Tibial nerve (tissue), 4 donors: ENCODE results near the gene SCAF1. TPM values are rescaled to one million over a fixed set of nuclear protein-coding genes. Genes with fewer than 3 reads are reported as not detected.

Source experiments
- DNase-seq, 2 donors: peaks; one replicate each; pipeline ENCODE4 v3.0.0-alpha.2; 2019; ENCODE audit warnings: low spot score in 2 of 2
- H3K27ac ChIP-seq, 4 donors: fragments of 200-600 bp; sonication (generic) in 3 of 4; one replicate each; pipeline ENCODE4 v1.5.1; 2017 to 2019; ENCODE audit warnings: mild to moderate bottlenecking in 1 of 4
- H3K27me3 ChIP-seq, 2 donors: fragments of 200-600 bp; sonication (generic) in 1 of 2; one replicate each; pipeline versions ENCODE4 v1.5.1 to v1.6.0; 2017 to 2019
- H3K36me3 ChIP-seq, 3 donors: fragments of 200-600 bp; sonication (generic); one replicate each; pipeline ENCODE4 v1.5.1; 2018 to 2019
- H3K4me1 ChIP-seq, 4 donors: fragments of 200-600 bp; sonication (generic) in 3 of 4; one replicate each; pipeline ENCODE4 v1.5.1; 2017 to 2019
- H3K4me3 ChIP-seq, 4 donors: fragments of 200-600 bp; sonication (generic) in 3 of 4; one replicate each; pipeline ENCODE4 v1.5.1; 2017 to 2019; ENCODE audit warnings: mild to moderate bottlenecking in 1 of 4, moderate library complexity in 1 of 4
- H3K9me3 ChIP-seq, 4 donors: fragments of 200-600 bp; sonication (generic) in 3 of 4; one replicate each; pipeline ENCODE4 v1.5.1; 2017 to 2019
- EP300 ChIP-seq, 2 donors: sonication (generic); formaldehyde crosslinking; IDR thresholded peaks; one replicate each; pipeline ENCODE4 v1.6.1; 2017; ENCODE audit warnings: antibody characterized with exemption in 2 of 2, mild to moderate bottlenecking in 1 of 2
- POLR2A ChIP-seq, 2 donors: fragments of 450-650 bp; IDR thresholded peaks; one replicate each; pipeline ENCODE4 v1.6.1; 2017; ENCODE audit warnings: antibody characterized with exemption in 2 of 2, mild to moderate bottlenecking in 2 of 2, moderate library complexity in 2 of 2
- WGBS, 2 donors: methylation state at CpG; one replicate each; pipeline ENCODE4 v1.1.5; 2018; 5-methylcytosine and 5-hydroxymethylcytosine counted together
- total RNA-seq, 4 donors: library from RNA; depleted of rRNA; stranded (reverse); fragments of >200 nt; gene quantifications; one replicate each; pipeline ENCODE4 v1.1.0, GENCODE V29; 2016
- TF ChIP-seq, protein P1 (sequence below), 5 experiments: fragments of 200-600 bp in 3 of 5; fragments of 450-650 bp in 2 of 5; sonication (generic) in 3 of 5; IDR thresholded peaks; one replicate each; pipeline ENCODE4 v1.5.1; 2016 to 2019; ENCODE audit warnings: antibody characterized with exemption in 5 of 5, mild to moderate bottlenecking in 3 of 5, moderate library complexity in 2 of 5

Gene SCAF1
- total RNA-seq, 4 donors from 2014 or later: 20.1 to 53.7 (median 31.1) TPM

- Histone ChIP-seq H3K9me3 (no peaks in the 10 kb centered on the region), H3K36me3 (peaks cover 2 to 93% (median 50%) of the 10 kb centered on the region in 3 donors), H3K4me1 (peaks cover 0 to 9% (median 4%) of the 10 kb centered on the region in 4 donors), H3K4me3 (no peak overlapping the region), H3K27ac (no peak overlapping the region), H3K27me3 (no peaks in the 10 kb centered on the region)
- no peak for DNase-seq
- 90 to 98% methylated on average over 12 of the region's 12 CpGs for WGBS, 2 donors
- TF ChIP-seq EP300 (IDR thresholded peaks at IDR 0.05): no peak
- TF ChIP-seq, protein P1, sequence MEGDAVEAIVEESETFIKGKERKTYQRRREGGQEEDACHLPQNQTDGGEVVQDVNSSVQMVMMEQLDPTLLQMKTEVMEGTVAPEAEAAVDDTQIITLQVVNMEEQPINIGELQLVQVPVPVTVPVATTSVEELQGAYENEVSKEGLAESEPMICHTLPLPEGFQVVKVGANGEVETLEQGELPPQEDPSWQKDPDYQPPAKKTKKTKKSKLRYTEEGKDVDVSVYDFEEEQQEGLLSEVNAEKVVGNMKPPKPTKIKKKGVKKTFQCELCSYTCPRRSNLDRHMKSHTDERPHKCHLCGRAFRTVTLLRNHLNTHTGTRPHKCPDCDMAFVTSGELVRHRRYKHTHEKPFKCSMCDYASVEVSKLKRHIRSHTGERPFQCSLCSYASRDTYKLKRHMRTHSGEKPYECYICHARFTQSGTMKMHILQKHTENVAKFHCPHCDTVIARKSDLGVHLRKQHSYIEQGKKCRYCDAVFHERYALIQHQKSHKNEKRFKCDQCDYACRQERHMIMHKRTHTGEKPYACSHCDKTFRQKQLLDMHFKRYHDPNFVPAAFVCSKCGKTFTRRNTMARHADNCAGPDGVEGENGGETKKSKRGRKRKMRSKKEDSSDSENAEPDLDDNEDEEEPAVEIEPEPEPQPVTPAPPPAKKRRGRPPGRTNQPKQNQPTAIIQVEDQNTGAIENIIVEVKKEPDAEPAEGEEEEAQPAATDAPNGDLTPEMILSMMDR (IDR thresholded peaks at IDR 0.05): no peak
- TF ChIP-seq POLR2A (IDR thresholded peaks at IDR 0.05): no peak
These were observed 16.8 kb downstream of the SCAF1 start for GRCh38 chr19:49658566-49659442.

GRCh38 chr19:49660338-49660961 is 18.4 kb downstream of the SCAF1 start:
- no peak for DNase-seq
- H3K4me1 ChIP-seq: peaks cover 0 to 20% (median 9%) of the 10 kb centered on the region in 4 donors
- no peak overlapping the region for H3K4me3 ChIP-seq
- WGBS, 2 donors: 76 to 85% methylated on average over 9 to 13 of the region's 15 CpGs
- no peaks in the 10 kb centered on the region for H3K27me3 ChIP-seq
- H3K27ac ChIP-seq: no peak overlapping the region
- peaks cover 0 to 77% (median 35%) of the 10 kb centered on the region in 3 donors for H3K36me3 ChIP-seq
- H3K9me3 ChIP-seq: no peaks in the 10 kb centered on the region
- TF ChIP-seq POLR2A (IDR thresholded peaks at IDR 0.05) (no peak), EP300 (IDR thresholded peaks at IDR 0.05) (no peak)
- TF ChIP-seq, protein P1 (IDR thresholded peaks at IDR 0.05): no peak

DNA sequence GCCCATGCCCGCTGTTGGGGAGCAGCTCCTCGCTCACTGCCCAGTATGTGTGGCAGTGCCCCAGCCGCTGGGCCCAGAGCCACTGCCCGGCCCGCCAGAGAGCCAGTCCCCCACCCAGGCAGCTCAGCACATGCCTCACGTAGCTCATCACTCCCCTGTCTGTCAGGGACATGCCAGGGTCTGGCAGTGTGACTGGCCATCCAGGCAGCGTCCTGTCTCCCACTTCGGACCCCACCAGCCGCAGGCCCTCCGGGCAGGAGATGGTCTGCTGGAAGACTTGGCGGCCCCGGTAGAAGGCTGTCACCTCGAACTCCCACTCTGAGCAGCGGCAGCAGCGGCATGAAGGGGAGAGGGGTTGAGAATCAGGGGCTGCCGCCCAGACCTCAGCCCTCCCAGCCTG is 20.0 kb downstream of the SCAF1 start:
- no peak overlapping the region for H3K27ac ChIP-seq
- DNase-seq: no peak
- no peak overlapping the region for H3K4me3 ChIP-seq
- peaks cover 0 to 61% (median 34%) of the 10 kb centered on the region in 3 donors for H3K36me3 ChIP-seq
- H3K9me3 ChIP-seq: no peaks in the 10 kb centered on the region
- peaks cover 0 to 31% (median 17%) of the 10 kb centered on the region in 4 donors for H3K4me1 ChIP-seq
- H3K27me3 ChIP-seq: no peaks in the 10 kb centered on the region
- TF ChIP-seq, protein P1 (IDR thresholded peaks at IDR 0.05): no peak
- TF ChIP-seq POLR2A (IDR thresholded peaks at IDR 0.05) (no peak), EP300 (IDR thresholded peaks at IDR 0.05) (no peak)
- WGBS, 2 donors: 94 to 95% methylated on average over 14 to 16 of the region's 16 CpGs

DNA sequence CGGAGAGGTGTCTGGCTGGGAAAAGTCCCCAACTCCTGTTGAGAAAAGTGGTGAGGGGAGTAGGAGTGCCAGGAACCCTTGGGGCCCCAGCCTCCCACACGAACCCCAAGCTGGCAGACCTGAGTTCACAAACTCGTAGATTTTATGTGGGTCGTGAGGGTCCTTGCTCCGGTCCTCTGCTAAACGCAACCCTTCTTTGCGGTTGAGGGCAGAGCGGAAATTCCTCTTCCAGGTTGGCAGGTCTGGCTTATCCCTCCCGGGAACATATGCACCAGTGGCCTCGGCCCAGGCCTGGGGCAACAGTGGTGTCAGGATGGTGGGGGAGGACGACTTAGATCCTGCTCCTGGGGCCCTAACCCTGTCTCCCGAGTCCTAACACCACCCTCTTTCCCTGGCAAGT is 21.2 kb downstream of the SCAF1 start:
- WGBS, 2 donors: 83 to 86% methylated on average over 12 of the region's 12 CpGs
- TF ChIP-seq EP300 (IDR thresholded peaks at IDR 0.05): no peak
- no peak for TF ChIP-seq POLR2A (IDR thresholded peaks at IDR 0.05)
- TF ChIP-seq, protein P1 (IDR thresholded peaks at IDR 0.05): no peak
- Histone ChIP-seq H3K27ac (peak overlapping the region in 2 of 4 donors; percentile 88 to 89), H3K4me3 (peak overlapping the region in 1 of 4 donors; percentile 90), H3K27me3 (no peaks in the 10 kb centered on the region), H3K36me3 (peaks cover 0 to 51% (median 25%) of the 10 kb centered on the region in 3 donors), H3K4me1 (peaks cover 0 to 33% (median 17%) of the 10 kb centered on the region in 4 donors), H3K9me3 (no peaks in the 10 kb centered on the region)
- DNase-seq: no peak
